ENCODE data around the gene POFUT1. TPM values are rescaled to one million over a fixed set of nuclear protein-coding genes. Genes with fewer than 3 reads are reported as not detected.
"Not testable (repeated sequence)": the region's sequence is repeated elsewhere in the genome, so short reads cannot be mapped to it uniquely, and the experiment has no call there.

POFUT1 gene
- polyA plus RNA-seq, 1 donor (not counting 4 experiments of a cell fraction or from before 2014, with no cell fraction given) = 25.1 TPM

DNA sequence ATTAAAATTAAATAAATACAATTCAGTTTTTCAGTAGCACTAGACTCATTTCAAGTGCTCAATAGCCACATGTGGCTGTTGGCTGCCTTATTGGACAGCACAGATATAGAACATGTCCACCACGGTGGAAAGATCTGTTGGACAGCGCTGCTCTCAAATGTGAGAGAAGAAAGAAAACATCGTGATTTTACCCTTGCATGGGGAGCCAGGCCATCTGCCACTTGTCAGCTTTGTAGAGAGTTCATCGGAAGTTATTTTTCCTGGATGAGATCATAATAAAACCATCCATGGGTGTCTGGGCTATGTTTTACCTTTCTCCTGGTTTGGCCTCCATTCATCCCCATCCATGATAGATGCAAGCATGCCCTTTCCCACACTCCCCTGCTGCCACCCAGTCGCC, 63.9 kb downstream of the POFUT1 start:
- no peak overlapping the region for H3K27ac ChIP-seq (ENCODE audit: control insufficient read depth, insufficient read depth, low read length)
- no peak for TF ChIP-seq EZH2 (IDR thresholded peaks at IDR 0.05; ENCODE audit: low read length)
- TF ChIP-seq, protein P1, sequence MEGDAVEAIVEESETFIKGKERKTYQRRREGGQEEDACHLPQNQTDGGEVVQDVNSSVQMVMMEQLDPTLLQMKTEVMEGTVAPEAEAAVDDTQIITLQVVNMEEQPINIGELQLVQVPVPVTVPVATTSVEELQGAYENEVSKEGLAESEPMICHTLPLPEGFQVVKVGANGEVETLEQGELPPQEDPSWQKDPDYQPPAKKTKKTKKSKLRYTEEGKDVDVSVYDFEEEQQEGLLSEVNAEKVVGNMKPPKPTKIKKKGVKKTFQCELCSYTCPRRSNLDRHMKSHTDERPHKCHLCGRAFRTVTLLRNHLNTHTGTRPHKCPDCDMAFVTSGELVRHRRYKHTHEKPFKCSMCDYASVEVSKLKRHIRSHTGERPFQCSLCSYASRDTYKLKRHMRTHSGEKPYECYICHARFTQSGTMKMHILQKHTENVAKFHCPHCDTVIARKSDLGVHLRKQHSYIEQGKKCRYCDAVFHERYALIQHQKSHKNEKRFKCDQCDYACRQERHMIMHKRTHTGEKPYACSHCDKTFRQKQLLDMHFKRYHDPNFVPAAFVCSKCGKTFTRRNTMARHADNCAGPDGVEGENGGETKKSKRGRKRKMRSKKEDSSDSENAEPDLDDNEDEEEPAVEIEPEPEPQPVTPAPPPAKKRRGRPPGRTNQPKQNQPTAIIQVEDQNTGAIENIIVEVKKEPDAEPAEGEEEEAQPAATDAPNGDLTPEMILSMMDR (optimal IDR thresholded peaks at IDR 0.05 in 1 of 3, IDR thresholded peaks at IDR 0.05 in 1 of 3, conservative IDR thresholded peaks at IDR 0.05 in 1 of 3; ENCODE audit: extremely low read depth in 1 of 3, insufficient read depth in 2 of 3, low read length in 3 of 3) = no peak
- H3K27me3 ChIP-seq (ENCODE audit: control insufficient read depth, extremely low read depth, insufficient read depth, low read length) = peaks cover 3% of the 10 kb centered on the region
- no peak overlapping the region for H3K4me2 ChIP-seq (ENCODE audit: control insufficient read depth, extremely low read depth, insufficient read depth, low read depth, low read length)
- no peaks in the 10 kb centered on the region for H4K20me1 ChIP-seq (ENCODE audit: control insufficient read depth, extremely low read depth, insufficient read depth, low read length)
- H3K9me3 ChIP-seq (ENCODE audit: control insufficient read depth, low read depth, low read length) = no peaks in the 10 kb centered on the region
- DNase-seq (ENCODE audit: low read depth, low spot score) (no peak), FAIRE-seq (no peak)
- H2AFZ ChIP-seq (ENCODE audit: control insufficient read depth, low read length) = no peak overlapping the region
- no peak overlapping the region for H3K9ac ChIP-seq (ENCODE audit: control insufficient read depth, extremely low read depth, insufficient read depth, low read length)
- no peaks in the 10 kb centered on the region for H3K9me1 ChIP-seq (ENCODE audit: control insufficient read depth, extremely low read depth, insufficient read depth, low read length)
- no peaks in the 10 kb centered on the region for H3K36me3 ChIP-seq (ENCODE audit: control insufficient read depth in 2 of 2, extremely low read depth in 1 of 2, insufficient read depth in 2 of 2, low read length in 2 of 2)
- dilution Hi-C loops (cut with MboI; ENCODE audit: extremely low pct_ligation_motif_present, low sequenced_read_pairs) = no loop called here
- no peaks in the 10 kb centered on the region for H3K4me1 ChIP-seq (ENCODE audit: control insufficient read depth, extremely low read depth, insufficient read depth, low read length)
- no peak overlapping the region for H3K4me3 ChIP-seq (ENCODE audit: control insufficient read depth in 2 of 3, extremely low read depth in 1 of 3, insufficient read depth in 2 of 3, low read depth in 1 of 3, low read length in 3 of 3)
- no peaks in the 10 kb centered on the region for H3K79me2 ChIP-seq (ENCODE audit: control insufficient read depth, insufficient read depth, low read length)

DNA sequence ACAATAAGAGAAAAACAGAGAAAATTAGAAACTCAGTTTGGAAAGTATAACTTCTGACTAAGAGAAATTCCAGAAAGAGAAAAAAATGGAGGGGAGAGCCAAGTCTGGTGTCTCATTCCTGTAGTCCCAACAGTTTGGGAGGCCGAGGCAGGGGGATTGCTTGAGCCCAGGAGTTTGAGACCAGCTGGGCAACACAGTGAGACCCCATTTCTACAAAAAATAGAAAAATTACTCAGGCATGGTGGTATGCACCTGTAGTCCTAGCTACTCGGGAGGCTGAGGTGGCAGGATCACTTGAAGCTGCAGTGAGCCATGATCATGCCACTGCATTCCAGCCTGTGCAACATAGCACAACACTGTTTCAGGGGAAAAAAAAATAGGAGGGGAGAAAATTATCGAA, 66.7 kb downstream of the POFUT1 start:
- Histone ChIP-seq H3K9me1 (ENCODE audit: control insufficient read depth, extremely low read depth, insufficient read depth, low read length) (no peaks in the 10 kb centered on the region), H3K27me3 (ENCODE audit: control insufficient read depth, extremely low read depth, insufficient read depth, low read length) (no peaks in the 10 kb centered on the region), H3K9me3 (ENCODE audit: control insufficient read depth, low read depth, low read length) (no peaks in the 10 kb centered on the region), H3K9ac (ENCODE audit: control insufficient read depth, extremely low read depth, insufficient read depth, low read length) (no peak overlapping the region), H4K20me1 (ENCODE audit: control insufficient read depth, extremely low read depth, insufficient read depth, low read length) (no peaks in the 10 kb centered on the region), H3K79me2 (ENCODE audit: control insufficient read depth, insufficient read depth, low read length) (peaks cover 11% of the 10 kb centered on the region), H3K36me3 (ENCODE audit: control insufficient read depth in 2 of 2, extremely low read depth in 1 of 2, insufficient read depth in 2 of 2, low read length in 2 of 2) (no peaks in the 10 kb centered on the region), H3K4me2 (ENCODE audit: control insufficient read depth, extremely low read depth, insufficient read depth, low read depth, low read length) (no peak overlapping the region), H3K4me1 (ENCODE audit: control insufficient read depth, extremely low read depth, insufficient read depth, low read length) (peaks cover 10% of the 10 kb centered on the region), H2AFZ (ENCODE audit: control insufficient read depth, low read length) (no peak overlapping the region), H3K4me3 (ENCODE audit: control insufficient read depth in 2 of 3, extremely low read depth in 1 of 3, insufficient read depth in 2 of 3, low read depth in 1 of 3, low read length in 3 of 3) (no peak overlapping the region), H3K27ac (ENCODE audit: control insufficient read depth, insufficient read depth, low read length) (no peak overlapping the region)
- no peak for TF ChIP-seq EZH2 (IDR thresholded peaks at IDR 0.05; ENCODE audit: low read length)
- TF ChIP-seq, protein P1 (optimal IDR thresholded peaks at IDR 0.05 in 1 of 3, IDR thresholded peaks at IDR 0.05 in 1 of 3, conservative IDR thresholded peaks at IDR 0.05 in 1 of 3; ENCODE audit: extremely low read depth in 1 of 3, insufficient read depth in 2 of 3, low read length in 3 of 3) = no peak
- dilution Hi-C loops (cut with MboI; ENCODE audit: extremely low pct_ligation_motif_present, low sequenced_read_pairs) = no loop called here
- DNase-seq (ENCODE audit: low read depth, low spot score) (no peak), FAIRE-seq (no peak)

DNA sequence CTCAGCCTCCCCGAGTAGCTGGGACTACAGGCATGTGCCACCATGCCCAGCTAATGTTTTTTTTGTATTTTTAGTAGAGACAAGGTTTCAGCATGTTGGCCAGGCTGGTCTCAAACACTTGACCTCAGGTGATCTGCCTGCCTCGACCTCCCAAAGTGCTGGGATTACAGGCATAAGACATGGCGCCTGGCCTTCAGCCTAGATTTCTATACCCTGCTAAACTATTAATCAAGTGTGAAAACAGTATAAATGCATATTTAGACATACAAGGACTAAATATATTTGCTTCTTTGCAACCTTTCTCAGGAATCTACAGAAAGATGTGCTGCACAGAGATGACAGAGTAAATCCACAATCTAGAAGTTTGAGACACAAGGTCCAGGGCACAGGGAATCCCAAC, 67.5 kb downstream of the POFUT1 start:
- FAIRE-seq; dilution Hi-C loops (cut with MboI; ENCODE audit: extremely low pct_ligation_motif_present, low sequenced_read_pairs): not testable (repeated sequence)

More for the DNA sequence above, 67.5 kb downstream of the POFUT1 start:
- not testable (repeated sequence) for H4K20me1 ChIP-seq (ENCODE audit: control insufficient read depth, extremely low read depth, insufficient read depth, low read length); H3K27me3 ChIP-seq (ENCODE audit: control insufficient read depth, extremely low read depth, insufficient read depth, low read length); H3K36me3 ChIP-seq (ENCODE audit: control insufficient read depth in 2 of 2, extremely low read depth in 1 of 2, insufficient read depth in 2 of 2, low read length in 2 of 2); H3K9ac ChIP-seq (ENCODE audit: control insufficient read depth, extremely low read depth, insufficient read depth, low read length); H3K9me1 ChIP-seq (ENCODE audit: control insufficient read depth, extremely low read depth, insufficient read depth, low read length); H3K4me3 ChIP-seq (ENCODE audit: control insufficient read depth in 2 of 3, extremely low read depth in 1 of 3, insufficient read depth in 2 of 3, low read depth in 1 of 3, low read length in 3 of 3); H3K4me2 ChIP-seq (ENCODE audit: control insufficient read depth, extremely low read depth, insufficient read depth, low read depth, low read length); H3K27ac ChIP-seq (ENCODE audit: control insufficient read depth, insufficient read depth, low read length); DNase-seq (ENCODE audit: low read depth, low spot score); H3K9me3 ChIP-seq (ENCODE audit: control insufficient read depth, low read depth, low read length); H2AFZ ChIP-seq (ENCODE audit: control insufficient read depth, low read length)
- Histone ChIP-seq H3K4me1 (ENCODE audit: control insufficient read depth, extremely low read depth, insufficient read depth, low read length) (peaks cover 10% of the 10 kb centered on the region), H3K79me2 (ENCODE audit: control insufficient read depth, insufficient read depth, low read length) (peaks cover 14% of the 10 kb centered on the region)
